SK-N-SH (cell line): ENCODE measurements around the gene BTF3. TPM values are rescaled to one million over a fixed set of nuclear protein-coding genes. Genes with fewer than 3 reads are reported as not detected.

Experiments
- CTCF ChIA-PET: fragments of 300-600, 350-600 bp; formaldehyde crosslinking; extraction: SDS; loops from one replicate; lab custom pipeline; 2021; lab: Yijun Ruan, JAX
- POLR2A ChIA-PET: fragments of 350-600 bp; sonication (Branson Sonifier 250); formaldehyde crosslinking; extraction: SDS; loops from one replicate; lab custom pipeline; 2020; ENCODE audit warnings: antibody characterized with exemption, inconsistent platforms; lab: Yijun Ruan, JAX
- DNase-seq: peaks from one replicate; pipeline ENCODE4 v3.0.0; 2012
- H2AFZ ChIP-seq: fragments of 200-600 bp; sonication (generic); 2 replicates; pipeline ENCODE4 v1.8.1; 2016; ENCODE audit warnings: antibody characterized with exemption, mild to moderate bottlenecking, low read depth
- H3F3A ChIP-seq: fragments of 200-600 bp; sonication (generic); replicated peaks from 2 replicates; pipeline ENCODE3; 2016; ENCODE audit warnings: antibody characterized with exemption, mild to moderate bottlenecking; ENCODE audit not compliant: insufficient read depth
- H3K27ac ChIP-seq, 2 experiments: fragments of 200-500 bp in 1 of 2; fragments of 200-600 bp in 1 of 2; sonication (Bioruptor generic) in 1 of 2; sonication (generic), shearing (Covaris generic) in 1 of 2; 2 replicates each; pipeline versions ENCODE4 v1.5.1 to v1.6.1; 2014 to 2016; ENCODE audit warnings: low read depth in 2 of 2, inconsistent platforms in 1 of 2, low read length in 1 of 2, mild to moderate bottlenecking in 1 of 2, mixed read lengths in 1 of 2
- H3K27me3 ChIP-seq: fragments of 200-600 bp; sonication (generic), shearing (Covaris generic); 2 replicates; pipeline ENCODE4 v1.6.1; 2016; ENCODE audit warnings: mixed run types; ENCODE audit not compliant: insufficient read depth
- H3K36me3 ChIP-seq, 2 experiments: fragments of 200-500 bp in 1 of 2; fragments of 200-600 bp in 1 of 2; sonication (Bioruptor generic) in 1 of 2; sonication (generic) in 1 of 2; replicated peaks in 1 of 2; 2 replicates each; pipeline versions ENCODE3 to v1.5.1; 2014 to 2016; ENCODE audit warnings: low read length in 1 of 2, mild to moderate bottlenecking in 1 of 2; ENCODE audit not compliant: insufficient read depth in 2 of 2, control insufficient read depth in 1 of 2
- H3K4me1 ChIP-seq, 2 experiments: fragments of 200-500 bp in 1 of 2; fragments of 200-600 bp in 1 of 2; sonication (Bioruptor generic) in 1 of 2; sonication (generic), shearing (Covaris generic) in 1 of 2; 2 replicates each; pipeline versions ENCODE4 v1.5.1 to v1.6.1; 2014 to 2016; ENCODE audit warnings: low read depth in 1 of 2, low read length in 1 of 2, mixed run types in 1 of 2; ENCODE audit not compliant: insufficient read depth in 2 of 2, control insufficient read depth in 1 of 2
- H3K4me2 ChIP-seq: fragments of 200-600 bp; sonication (generic), shearing (Covaris generic); 2 replicates; pipeline ENCODE4 v1.6.1; 2017; ENCODE audit warnings: mixed run types
- H3K4me3 ChIP-seq, 2 experiments: fragments of 200-500 bp in 1 of 2; fragments of 200-600 bp in 1 of 2; sonication (Bioruptor generic) in 1 of 2; sonication (generic), shearing (Covaris generic) in 1 of 2; 2 replicates each; pipeline versions ENCODE4 v1.5.1 to v1.8.1; 2014 to 2016; ENCODE audit warnings: low read depth in 2 of 2, inconsistent platforms in 1 of 2, low read length in 1 of 2, mild to moderate bottlenecking in 1 of 2, mixed read lengths in 1 of 2, moderate library complexity in 1 of 2
- H3K79me2 ChIP-seq: fragments of 200-600 bp; sonication (generic); 2 replicates; pipeline ENCODE4 v1.8.1; 2017; ENCODE audit warnings: mild to moderate bottlenecking; ENCODE audit not compliant: insufficient read depth
- H3K9ac ChIP-seq: fragments of 200-600 bp; sonication (generic); 2 replicates; pipeline ENCODE4 v1.6.1; 2017; ENCODE audit warnings: mixed run types
- H3K9me2 ChIP-seq: fragments of 200-600 bp; sonication (generic); 2 replicates; pipeline ENCODE4 v1.6.1; 2017; ENCODE audit warnings: mixed run types
- H3K9me3 ChIP-seq: fragments of 200-600 bp; sonication (generic); 2 replicates; pipeline ENCODE4 v1.6.1; 2017; ENCODE audit warnings: mixed run types, mild to moderate bottlenecking, moderate library complexity
- H4K20me1 ChIP-seq: fragments of 200-600 bp; sonication (generic); 2 replicates; pipeline ENCODE4 v1.6.1; 2017; ENCODE audit warnings: mild to moderate bottlenecking, mixed run types; ENCODE audit not compliant: insufficient read depth
- ELF1 ChIP-seq: IDR thresholded peaks from 2 replicates; pipeline ENCODE4 v1.4.0; 2012
- EP300 ChIP-seq, 2 experiments: IDR thresholded peaks; 2 replicates each; pipeline versions ENCODE4 v1.4.0 to v1.6.1; 2012; ENCODE audit warnings: borderline replicate concordance in 1 of 2, low read depth in 1 of 2, low read length in 1 of 2
- EZH2phosphoT487 ChIP-seq: fragments of 200-600 bp; sonication (generic); IDR thresholded peaks from 2 replicates; pipeline ENCODE4 v1.6.1; 2017; ENCODE audit warnings: low read depth, mixed run types, mild to moderate bottlenecking, antibody characterized with exemption, moderate library complexity, borderline replicate concordance
- FOXJ3 ChIP-seq: sonication (generic); formaldehyde crosslinking; IDR thresholded peaks from 2 replicates; pipeline ENCODE4 v1.5.1; 2020; ENCODE audit warnings: mild to moderate bottlenecking, missing genetic modification reagents
- GABPA ChIP-seq: IDR thresholded peaks from 2 replicates; pipeline ENCODE4 v1.4.0; 2012; ENCODE audit warnings: low read depth, mild to moderate bottlenecking
- JUND ChIP-seq: IDR thresholded peaks from 2 replicates; pipeline ENCODE4 v1.4.0; 2012
- MEF2A ChIP-seq: IDR thresholded peaks from 2 replicates; pipeline ENCODE4 v1.4.0; 2012; ENCODE audit warnings: low read depth, borderline replicate concordance
- NFIC ChIP-seq: IDR thresholded peaks from 2 replicates; pipeline ENCODE4 v1.4.0; 2012; ENCODE audit warnings: borderline replicate concordance
- NRF1 ChIP-seq: IDR thresholded peaks from 2 replicates; pipeline ENCODE4 v1.6.1; 2012; ENCODE audit warnings: low read depth, mild to moderate bottlenecking, low read length
- SMC3 ChIP-seq: IDR thresholded peaks from 2 replicates; pipeline ENCODE4 v1.6.1; 2012; ENCODE audit warnings: low read depth, low read length, improper control_type of control experiment
- YY1 ChIP-seq: IDR thresholded peaks from 2 replicates; pipeline ENCODE4 v1.4.0; 2012; ENCODE audit warnings: low read depth, mild to moderate bottlenecking
- WGBS: methylation state at CpG from one replicate; pipeline ENCODE4 v1.1.6; 2017; ENCODE audit warnings: low lambda C conversion rate; 5-methylcytosine and 5-hydroxymethylcytosine counted together
- polyA plus RNA-seq, 3 experiments: library from polyadenylated mRNA; depleted of rRNA; stranded (reverse); fragments of >200 nt; gene quantifications; 2 replicates each; pipeline ENCODE4 v1.2.3, GENCODE V29; 2012
- TF ChIP-seq, protein P1 (sequence below): IDR thresholded peaks from 2 replicates; pipeline ENCODE4 v1.4.0; 2012; ENCODE audit warnings: low read depth, borderline replicate concordance
- TF ChIP-seq, protein P2 (sequence below): fragments of 150-350 bp; IDR thresholded peaks from 2 replicates; pipeline ENCODE4 v1.6.1; 2016; ENCODE audit warnings: mild to moderate bottlenecking, low read depth, low read length
- TF ChIP-seq, protein P3 (sequence below): fragments of 200-600 bp; sonication (generic); IDR thresholded peaks from 2 replicates; pipeline ENCODE4 v1.6.1; 2017; ENCODE audit warnings: antibody characterized with exemption, mild to moderate bottlenecking, moderate library complexity
- TF ChIP-seq, protein P4 (sequence below): fragments of 150-350 bp; IDR thresholded peaks from 2 replicates; pipeline ENCODE4 v1.6.1; 2017; ENCODE audit warnings: antibody characterized with exemption, low read length, low read depth, borderline replicate concordance

BTF3 gene
- polyA plus RNA-seq, 1 of the 3 experiments (the other 2 are of a cell fraction) = 492 TPM

DNA sequence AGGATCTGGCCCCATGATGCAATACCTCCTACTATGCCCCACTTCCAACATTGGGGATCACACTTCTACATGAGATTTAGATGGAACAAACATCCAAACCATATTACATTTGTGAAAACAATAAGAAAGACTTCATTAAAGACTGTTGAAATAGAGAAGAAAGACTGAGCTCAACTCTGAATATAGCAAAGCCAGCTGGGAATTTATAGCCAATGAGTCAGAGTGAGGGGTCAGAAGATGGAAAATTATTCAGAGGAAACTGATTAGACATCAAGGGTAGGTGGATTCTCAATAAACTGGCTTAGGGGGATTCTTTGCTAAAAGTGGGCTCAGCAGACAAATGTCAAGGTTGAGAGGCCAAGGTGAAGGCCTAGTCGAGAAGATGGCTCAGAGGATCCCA is 25.6 kb downstream of the BTF3 start:
- H3K4me2 ChIP-seq = no peak overlapping the region

DNA sequence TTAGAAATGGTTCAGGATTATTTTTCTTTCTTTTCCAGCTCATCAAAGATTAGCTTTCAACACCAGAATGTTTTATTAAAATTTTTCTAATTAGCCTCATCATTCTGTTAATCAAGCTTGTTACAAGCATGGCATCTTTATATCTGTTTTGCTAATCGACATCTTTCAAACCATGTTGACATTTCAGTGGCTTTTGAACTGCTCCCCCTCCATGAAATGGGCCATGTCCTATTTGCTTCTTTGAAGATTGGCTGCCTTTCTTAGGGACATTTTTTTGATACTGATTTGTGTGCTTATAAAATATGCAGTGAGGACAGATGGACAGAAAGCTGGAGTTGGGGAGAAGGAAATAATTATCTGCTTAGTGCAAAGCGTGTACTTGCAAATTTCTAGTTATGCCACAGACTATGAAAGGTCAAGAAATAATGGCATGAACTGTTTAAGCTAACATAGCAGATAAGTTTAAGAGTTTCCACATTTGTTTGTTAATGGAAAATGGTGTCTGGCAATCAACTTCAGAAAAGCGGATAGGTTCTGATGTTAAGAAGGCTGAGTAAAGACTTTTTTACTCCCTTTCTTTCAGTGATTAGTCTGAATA is 27.5 kb downstream of the BTF3 start:
- Histone ChIP-seq H3F3A (no peaks in the 10 kb centered on the region), H3K9ac (no peak overlapping the region), H3K9me2 (no peaks in the 10 kb centered on the region), H3K27me3 (no peaks in the 10 kb centered on the region), H3K27ac (no peak overlapping the region), H2AFZ (no peak overlapping the region), H3K9me3 (no peaks in the 10 kb centered on the region), H4K20me1 (no peaks in the 10 kb centered on the region), H3K36me3 (no peaks in the 10 kb centered on the region), H3K4me3 (no peak overlapping the region), H3K4me2 (no peak overlapping the region), H3K4me1 (peaks cover 0 to 1% of the 10 kb centered on the region in 2 experiments; a peak in 1 of 4 replicates), H3K79me2 (no peaks in the 10 kb centered on the region)
- DNase-seq = no peak
- ChIA-PET CTCF (interaction anchor here (1.1 to 9.8 kb wide), 3 partner anchors 11 to 270 kb away, joined by 3 to 100 read pairs (median 3); no protein-coding TSS in a partner anchor), POLR2A (no interaction called here)
- WGBS = 81% methylated on average over 3 of the region's 3 CpGs
- TF ChIP-seq GABPA (no peak), YY1 (no peak), ELF1 (no peak), FOXJ3 (no peak), JUND (no peak), NRF1 (no peak), MEF2A (no peak)
- TF ChIP-seq, protein P1, sequence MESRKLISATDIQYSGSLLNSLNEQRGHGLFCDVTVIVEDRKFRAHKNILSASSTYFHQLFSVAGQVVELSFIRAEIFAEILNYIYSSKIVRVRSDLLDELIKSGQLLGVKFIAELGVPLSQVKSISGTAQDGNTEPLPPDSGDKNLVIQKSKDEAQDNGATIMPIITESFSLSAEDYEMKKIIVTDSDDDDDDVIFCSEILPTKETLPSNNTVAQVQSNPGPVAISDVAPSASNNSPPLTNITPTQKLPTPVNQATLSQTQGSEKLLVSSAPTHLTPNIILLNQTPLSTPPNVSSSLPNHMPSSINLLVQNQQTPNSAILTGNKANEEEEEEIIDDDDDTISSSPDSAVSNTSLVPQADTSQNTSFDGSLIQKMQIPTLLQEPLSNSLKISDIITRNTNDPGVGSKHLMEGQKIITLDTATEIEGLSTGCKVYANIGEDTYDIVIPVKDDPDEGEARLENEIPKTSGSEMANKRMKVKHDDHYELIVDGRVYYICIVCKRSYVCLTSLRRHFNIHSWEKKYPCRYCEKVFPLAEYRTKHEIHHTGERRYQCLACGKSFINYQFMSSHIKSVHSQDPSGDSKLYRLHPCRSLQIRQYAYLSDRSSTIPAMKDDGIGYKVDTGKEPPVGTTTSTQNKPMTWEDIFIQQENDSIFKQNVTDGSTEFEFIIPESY = no peak
- TF ChIP-seq, protein P2, sequence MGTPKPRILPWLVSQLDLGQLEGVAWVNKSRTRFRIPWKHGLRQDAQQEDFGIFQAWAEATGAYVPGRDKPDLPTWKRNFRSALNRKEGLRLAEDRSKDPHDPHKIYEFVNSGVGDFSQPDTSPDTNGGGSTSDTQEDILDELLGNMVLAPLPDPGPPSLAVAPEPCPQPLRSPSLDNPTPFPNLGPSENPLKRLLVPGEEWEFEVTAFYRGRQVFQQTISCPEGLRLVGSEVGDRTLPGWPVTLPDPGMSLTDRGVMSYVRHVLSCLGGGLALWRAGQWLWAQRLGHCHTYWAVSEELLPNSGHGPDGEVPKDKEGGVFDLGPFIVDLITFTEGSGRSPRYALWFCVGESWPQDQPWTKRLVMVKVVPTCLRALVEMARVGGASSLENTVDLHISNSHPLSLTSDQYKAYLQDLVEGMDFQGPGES = no peak
- TF ChIP-seq, protein P3, sequence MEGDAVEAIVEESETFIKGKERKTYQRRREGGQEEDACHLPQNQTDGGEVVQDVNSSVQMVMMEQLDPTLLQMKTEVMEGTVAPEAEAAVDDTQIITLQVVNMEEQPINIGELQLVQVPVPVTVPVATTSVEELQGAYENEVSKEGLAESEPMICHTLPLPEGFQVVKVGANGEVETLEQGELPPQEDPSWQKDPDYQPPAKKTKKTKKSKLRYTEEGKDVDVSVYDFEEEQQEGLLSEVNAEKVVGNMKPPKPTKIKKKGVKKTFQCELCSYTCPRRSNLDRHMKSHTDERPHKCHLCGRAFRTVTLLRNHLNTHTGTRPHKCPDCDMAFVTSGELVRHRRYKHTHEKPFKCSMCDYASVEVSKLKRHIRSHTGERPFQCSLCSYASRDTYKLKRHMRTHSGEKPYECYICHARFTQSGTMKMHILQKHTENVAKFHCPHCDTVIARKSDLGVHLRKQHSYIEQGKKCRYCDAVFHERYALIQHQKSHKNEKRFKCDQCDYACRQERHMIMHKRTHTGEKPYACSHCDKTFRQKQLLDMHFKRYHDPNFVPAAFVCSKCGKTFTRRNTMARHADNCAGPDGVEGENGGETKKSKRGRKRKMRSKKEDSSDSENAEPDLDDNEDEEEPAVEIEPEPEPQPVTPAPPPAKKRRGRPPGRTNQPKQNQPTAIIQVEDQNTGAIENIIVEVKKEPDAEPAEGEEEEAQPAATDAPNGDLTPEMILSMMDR = no peak

More for the DNA sequence above, 25.6 kb downstream of the BTF3 start:
- Histone ChIP-seq H3K79me2 (no peaks in the 10 kb centered on the region), H3K9me3 (no peaks in the 10 kb centered on the region), H3K27ac (no peak overlapping the region), H4K20me1 (no peaks in the 10 kb centered on the region), H3K9me2 (no peaks in the 10 kb centered on the region), H2AFZ (no peak overlapping the region), H3K4me1 (no peaks in the 10 kb centered on the region; a peak in 1 of 4 replicates), H3F3A (peaks cover 5% of the 10 kb centered on the region), H3K9ac (no peak overlapping the region), H3K4me3 (no peak overlapping the region), H3K27me3 (no peaks in the 10 kb centered on the region), H3K36me3 (no peaks in the 10 kb centered on the region)
- ChIA-PET CTCF (interaction anchor here (9.8 kb wide), 1 partner anchor 13 kb away, joined by 100 read pairs; no protein-coding TSS in a partner anchor), POLR2A (no interaction called here)
- WGBS = 58% methylated on average over 1 of the region's 1 CpG
- no peak for TF ChIP-seq SMC3
- TF ChIP-seq, protein P4, sequence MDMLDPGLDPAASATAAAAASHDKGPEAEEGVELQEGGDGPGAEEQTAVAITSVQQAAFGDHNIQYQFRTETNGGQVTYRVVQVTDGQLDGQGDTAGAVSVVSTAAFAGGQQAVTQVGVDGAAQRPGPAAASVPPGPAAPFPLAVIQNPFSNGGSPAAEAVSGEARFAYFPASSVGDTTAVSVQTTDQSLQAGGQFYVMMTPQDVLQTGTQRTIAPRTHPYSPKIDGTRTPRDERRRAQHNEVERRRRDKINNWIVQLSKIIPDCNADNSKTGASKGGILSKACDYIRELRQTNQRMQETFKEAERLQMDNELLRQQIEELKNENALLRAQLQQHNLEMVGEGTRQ = no peak
- TF ChIP-seq, protein P1 = no peak
- no peak for TF ChIP-seq EP300 (IDR thresholded peaks at IDR 0.05; ENCODE audit: borderline replicate concordance in 1 of 2, low read depth in 1 of 2, low read length in 1 of 2)
- no peak for TF ChIP-seq EZH2phosphoT487
- no peak for TF ChIP-seq YY1
- no peak for TF ChIP-seq MEF2A
- no peak for TF ChIP-seq NFIC
- TF ChIP-seq, protein P2 = no peak
- DNase-seq = no peak
